RWPE1 (cell line): Measurements from ENCODE around the gene AGT.
"Not testable (repeated sequence)": the region's sequence is repeated elsewhere in the genome, so short reads cannot be mapped to it uniquely, and the experiment has no call there.

Source experiments
- CTCF ChIA-PET: fragments of 350-600 bp; sonication (Branson Sonifier 250); formaldehyde crosslinking; extraction: SDS; loops from one replicate; lab custom pipeline; 2021; lab: Yijun Ruan, JAX
- POLR2A ChIA-PET: fragments of 400-600 bp; formaldehyde crosslinking; extraction: SDS; loops from one replicate; lab custom pipeline; 2020; ENCODE audit warnings: antibody characterized with exemption; ENCODE audit not compliant: low non-redundant PET; lab: Yijun Ruan, JAX
- DNase-seq: peaks from one replicate; pipeline ENCODE4 v3.0.0; 2012; ENCODE audit warnings: low spot score
- H3K27ac ChIP-seq: fragments of 450-650 bp; 2 replicates; pipeline ENCODE4 v1.5.1; 2017
- CTCF ChIP-seq: fragments of 450-650 bp; conservative IDR thresholded peaks from 2 replicates; pipeline ENCODE4 v1.5.1; 2017; ENCODE audit warnings: low read depth, mild to moderate bottlenecking

AGT gene

GRCh38 chr1:230730977-230731376 is 17.1 kb upstream of the AGT start:
- no peak for TF ChIP-seq CTCF
- ChIA-PET CTCF (no interaction called here), POLR2A (no interaction called here)
- H3K27ac ChIP-seq, result no peak overlapping the region
- DNase-seq, result no peak

- no peak for TF ChIP-seq CTCF
- ChIA-PET CTCF (no interaction called here), POLR2A (no interaction called here)
- DNase-seq, result no peak
- H3K27ac ChIP-seq, result no peak overlapping the region
Measured at GRCh38 chr1:230728710-230729392, 14.9 kb upstream of the AGT start.

GRCh38 chr1:230725256-230726012 is 11.5 kb upstream of the AGT start:
- TF ChIP-seq CTCF, result no peak
- no peak overlapping the region for H3K27ac ChIP-seq
- DNase-seq, result no peak
- POLR2A ChIA-PET, result no interaction called here
- CTCF ChIA-PET, result no interaction called here

- CTCF ChIA-PET, H3K27ac ChIP-seq, POLR2A ChIA-PET, DNase-seq: not testable (repeated sequence)
Measured at GRCh38 chr1:230721849-230722522, 8.1 kb upstream of the AGT start.

- TF ChIP-seq CTCF, result no peak
- DNase-seq, result no peak
- H3K27ac ChIP-seq, result no peak overlapping the region
- ChIA-PET CTCF (no interaction called here), POLR2A (no interaction called here)
Measured at GRCh38 chr1:230717251-230717650, 3.3 kb upstream of the AGT start.

GRCh38 chr1:230716453-230716852 is 2.5 kb upstream of the AGT start:
- POLR2A ChIA-PET, DNase-seq, H3K27ac ChIP-seq, CTCF ChIA-PET: not testable (repeated sequence)

GRCh38 chr1:230715510-230715909 is 1.6 kb upstream of the AGT start:
- ChIA-PET CTCF (interaction anchor here (0.7 kb wide), 1 partner anchor 33 kb away, joined by 3 read pairs; no protein-coding TSS in a partner anchor), POLR2A (no interaction called here)
- DNase-seq, result no peak
- H3K27ac ChIP-seq, result no peak overlapping the region
- TF ChIP-seq CTCF, result no peak
